HG03025 (cell line): ENCODE data around the gene CLEC18A.
"Not testable (repeated sequence)": the region's sequence is repeated elsewhere in the genome, so short reads cannot be mapped to it uniquely, and the experiment has no call there.

Source experiments
- ATAC-seq: cut with Tn5 transposase; IDR thresholded peaks from one replicate; pipeline ENCODE4 v1.9.1; 2021; ENCODE audit warnings: mild to moderate bottlenecking, moderate library complexity; ENCODE audit not compliant: unreplicated experiment, low FRiP score

Gene CLEC18A

DNA sequence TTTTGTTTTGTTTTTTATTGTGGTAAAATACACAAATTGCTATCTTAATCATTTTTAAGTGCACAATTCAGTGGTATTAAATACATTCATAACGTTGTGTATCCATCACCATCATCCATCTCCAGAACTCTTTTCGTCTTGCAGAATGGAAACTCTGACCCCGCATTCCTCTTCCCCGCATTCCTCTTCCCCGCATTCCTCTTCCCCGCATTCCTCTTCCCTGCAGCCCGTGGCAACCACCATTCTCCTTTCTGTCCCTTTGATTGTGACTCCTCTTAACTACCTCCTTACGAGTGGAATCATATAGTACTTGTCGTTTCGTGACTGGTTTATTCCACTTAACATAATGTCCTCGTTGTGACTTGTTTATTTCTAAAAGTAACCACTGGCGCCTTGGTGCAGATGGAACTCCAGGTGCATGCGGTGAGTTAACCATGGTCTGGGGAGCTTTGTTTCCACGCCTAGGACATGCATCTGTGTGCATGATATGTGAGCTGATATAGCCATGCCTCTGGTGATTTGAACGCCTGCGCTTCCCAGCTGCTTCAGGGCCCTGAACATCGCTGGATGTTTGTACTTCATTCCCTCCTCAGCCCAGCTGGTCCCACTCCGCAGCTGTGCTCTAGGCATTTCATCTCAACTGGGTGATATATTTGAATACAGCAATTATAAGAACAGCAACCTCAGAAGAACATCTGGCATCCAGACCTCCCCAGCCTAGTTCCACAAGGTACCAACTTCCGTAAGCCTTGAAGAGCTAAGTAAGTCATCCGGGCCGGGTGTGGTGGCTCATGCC, 7.7 kb upstream of the CLEC18A start:
- not testable (repeated sequence) for ATAC-seq

DNA sequence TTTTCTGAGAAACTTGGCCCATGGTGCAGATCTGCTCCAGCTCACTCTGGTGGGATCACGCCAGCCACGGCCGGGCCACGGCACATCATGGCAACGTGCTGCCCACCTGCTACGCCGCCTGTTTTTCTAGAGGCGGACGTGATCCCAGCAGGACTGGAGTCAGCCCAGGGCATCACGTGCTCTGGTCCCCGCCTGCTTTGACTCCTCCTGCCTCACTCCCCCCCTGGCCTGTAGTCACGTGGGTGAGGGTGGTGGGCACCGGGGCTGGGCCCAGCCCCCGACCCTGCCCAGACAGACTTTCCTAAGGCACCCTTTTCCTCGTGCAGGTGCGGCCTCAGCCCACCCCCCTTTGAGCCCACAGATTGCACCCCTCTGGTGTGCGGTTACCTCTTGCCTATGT, 723 bp upstream of the CLEC18A start:
- not testable (repeated sequence) for ATAC-seq

DNA sequence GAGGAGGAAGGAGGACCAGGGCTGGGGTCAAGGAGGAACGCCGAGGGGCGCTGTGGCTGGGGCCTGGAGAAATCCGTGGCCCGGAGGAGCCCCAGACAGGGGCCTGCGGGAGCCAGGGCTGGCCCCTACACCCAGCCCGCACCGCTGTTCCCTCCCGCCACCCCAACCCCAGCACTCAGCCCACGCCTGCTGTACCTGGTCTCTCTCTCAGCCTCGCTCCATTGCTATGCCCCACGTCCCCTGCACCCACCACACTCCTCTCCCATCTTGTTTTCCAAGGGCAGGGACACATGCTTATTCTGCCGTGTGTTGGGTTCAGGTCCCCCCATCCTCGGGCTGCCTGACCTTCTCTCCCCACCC, 518 bp downstream of the CLEC18A start:
- ATAC-seq = not testable (repeated sequence)

DNA sequence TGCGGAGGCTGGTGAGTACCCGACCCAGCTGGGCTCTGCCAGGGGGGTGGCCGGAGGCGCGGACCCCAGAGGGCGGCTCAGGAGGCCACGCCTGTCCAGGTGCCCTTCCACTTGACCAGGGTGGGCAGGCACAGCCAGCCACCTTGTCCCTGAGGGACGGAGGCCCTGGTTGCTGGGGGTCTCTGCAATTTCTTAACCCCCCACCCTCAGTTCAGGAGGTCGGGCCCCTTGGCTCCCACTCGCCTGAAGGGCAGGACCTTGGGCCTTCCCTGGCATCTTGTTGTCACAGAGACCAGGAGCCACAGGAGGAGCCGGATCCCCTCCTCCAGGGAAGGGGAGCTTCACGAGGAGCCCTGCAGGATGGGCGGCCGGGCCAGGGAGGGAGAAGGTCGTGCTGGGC, 982 bp downstream of the CLEC18A start:
- ATAC-seq = not testable (repeated sequence)

GRCh38 chr16:69952572-69953355, 1.6 kb downstream of the CLEC18A start:
- not testable (repeated sequence) for ATAC-seq

DNA sequence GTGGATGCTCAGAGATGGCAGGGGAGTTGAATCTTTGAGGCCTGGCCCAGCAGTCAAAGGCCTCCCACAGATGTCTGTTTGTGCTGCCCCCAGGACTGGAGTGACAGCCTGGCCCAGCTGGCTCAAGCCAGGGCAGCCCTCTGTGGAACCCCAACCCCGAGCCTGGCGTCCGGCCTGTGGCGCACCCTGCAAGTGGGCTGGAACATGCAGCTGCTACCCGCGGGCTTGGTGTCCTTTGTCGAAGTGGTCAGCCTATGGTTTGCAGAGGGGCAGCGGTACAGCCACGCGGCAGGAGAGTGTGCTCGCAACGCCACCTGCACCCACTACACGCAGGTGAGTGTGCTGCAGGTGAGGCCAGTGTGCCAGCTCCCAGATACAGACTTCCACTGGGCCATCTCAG, 3.1 kb downstream of the CLEC18A start:
- not testable (repeated sequence) for ATAC-seq

DNA sequence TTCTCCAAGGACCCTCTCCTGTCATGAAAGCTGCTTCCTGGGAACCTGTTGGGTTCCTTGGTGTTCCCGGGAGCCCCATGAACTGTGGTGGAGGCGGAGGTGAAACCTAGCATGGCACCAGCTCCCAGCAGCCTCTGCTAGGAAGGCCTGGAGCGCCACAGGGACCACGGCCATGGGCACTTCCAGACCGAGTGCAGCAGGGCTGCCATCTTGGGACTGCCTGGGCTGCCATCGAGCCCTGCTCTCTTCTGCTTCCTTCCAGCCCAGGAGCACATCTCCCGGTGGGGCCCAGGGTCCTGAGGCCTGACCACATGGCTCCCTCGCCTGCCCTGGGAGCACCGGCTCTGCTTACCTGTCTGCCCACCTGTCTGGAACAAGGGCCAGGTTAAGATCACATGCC, 12.2 kb downstream of the CLEC18A start:
- not testable (repeated sequence) for ATAC-seq

- not testable (repeated sequence) for ATAC-seq
Measured at GRCh38 chr16:69964960-69965660, 14.0 kb downstream of the CLEC18A start.

DNA sequence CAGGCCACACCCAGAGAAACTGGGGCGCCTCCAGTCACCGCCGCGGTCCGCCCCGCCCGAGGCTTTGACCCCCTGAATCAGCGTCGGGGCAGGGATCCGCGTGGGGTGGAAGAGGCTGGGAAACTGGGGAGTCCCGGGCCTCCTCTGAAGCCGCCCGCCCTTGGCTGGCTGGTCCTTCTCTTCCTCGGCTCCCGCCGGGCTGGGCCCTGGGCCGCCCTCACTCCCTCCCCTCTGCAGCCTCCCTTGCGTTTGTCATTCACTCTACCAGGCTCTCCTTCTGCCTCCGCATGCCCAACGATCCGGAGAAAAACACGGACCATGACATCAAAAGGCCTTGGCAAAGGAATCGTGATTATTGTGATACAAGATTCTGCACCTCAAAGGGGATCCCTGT, 14.5 kb downstream of the CLEC18A start:
- not testable (repeated sequence) for ATAC-seq

GRCh38 chr16:69967688-69968087, 16.6 kb downstream of the CLEC18A start:
- not testable (repeated sequence) for ATAC-seq

- not testable (repeated sequence) for ATAC-seq
Measured at GRCh38 chr16:69968125-69968524, 17.0 kb downstream of the CLEC18A start.

- not testable (repeated sequence) for ATAC-seq
Measured at GRCh38 chr16:69969657-69970056, 18.5 kb downstream of the CLEC18A start.

- ATAC-seq = not testable (repeated sequence)
Measured at GRCh38 chr16:69972120-69972519, 21.0 kb downstream of the CLEC18A start.

GRCh38 chr16:69972935-69973334, 21.8 kb downstream of the CLEC18A start:
- not testable (repeated sequence) for ATAC-seq

DNA sequence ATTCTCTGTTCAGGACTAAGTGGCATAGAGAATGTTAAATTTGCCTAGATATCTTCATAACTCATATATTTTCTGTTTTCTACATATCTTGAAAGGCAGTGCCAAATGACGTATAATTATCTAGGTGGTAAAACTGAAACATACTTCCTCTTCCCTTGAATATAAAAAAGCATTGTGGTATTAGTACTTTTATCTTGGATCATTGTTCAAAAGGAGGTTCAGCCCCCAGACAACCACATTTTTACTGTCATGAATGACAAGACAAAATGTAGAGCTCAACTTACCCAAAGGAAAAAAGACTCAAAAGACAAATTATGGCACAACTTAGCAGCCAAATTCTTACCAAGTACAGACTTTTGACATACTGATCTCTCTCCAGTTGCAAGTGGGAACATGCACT, 34.1 kb downstream of the CLEC18A start:
- ATAC-seq = not testable (repeated sequence)

GRCh38 chr16:69997956-69998355, 46.8 kb downstream of the CLEC18A start:
- ATAC-seq = not testable (repeated sequence)

GRCh38 chr16:69999801-70000200, 48.7 kb downstream of the CLEC18A start:
- not testable (repeated sequence) for ATAC-seq

- not testable (repeated sequence) for ATAC-seq
Measured at GRCh38 chr16:70003511-70003910, 52.4 kb downstream of the CLEC18A start.

- ATAC-seq = not testable (repeated sequence)
Measured at GRCh38 chr16:70008604-70009003, 57.5 kb downstream of the CLEC18A start.

DNA sequence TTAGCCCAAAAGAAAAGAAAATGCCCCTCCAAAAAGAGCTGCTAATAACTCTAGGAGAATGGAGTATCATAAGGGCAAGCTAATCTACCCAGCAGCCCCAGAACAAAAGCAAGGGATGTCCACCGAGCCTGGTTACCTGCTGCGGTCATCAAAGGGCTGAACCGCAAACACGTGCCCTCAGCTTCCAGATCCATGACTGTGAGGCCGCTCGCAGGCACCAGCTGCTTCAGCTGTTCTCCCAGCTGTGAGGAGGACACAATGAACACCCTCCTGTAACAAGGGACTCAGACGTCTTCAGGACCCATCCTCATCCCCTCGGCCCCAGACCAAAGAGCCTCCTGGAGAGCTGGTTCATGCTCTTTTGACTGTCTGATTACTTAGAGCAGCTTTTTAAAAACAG, 59.5 kb downstream of the CLEC18A start:
- not testable (repeated sequence) for ATAC-seq

- ATAC-seq = not testable (repeated sequence)
Measured at GRCh38 chr16:70011120-70011519, 60.0 kb downstream of the CLEC18A start.
